ENCODE results near the gene CTNNBIP1. TPM values are rescaled to one million over a fixed set of nuclear protein-coding genes. Genes with fewer than 3 reads are reported as not detected.
A peak's percentile ranks its signal among the peaks of the same experiment; 100 is the strongest.

CTNNBIP1 gene
- total and polyA plus RNA-seq, 9 of the 15 experiments (the other 6 are each of a cell fraction or from before 2014, with no cell fraction given) = 0.65 to 29.2 (median 14.7) TPM

DNA sequence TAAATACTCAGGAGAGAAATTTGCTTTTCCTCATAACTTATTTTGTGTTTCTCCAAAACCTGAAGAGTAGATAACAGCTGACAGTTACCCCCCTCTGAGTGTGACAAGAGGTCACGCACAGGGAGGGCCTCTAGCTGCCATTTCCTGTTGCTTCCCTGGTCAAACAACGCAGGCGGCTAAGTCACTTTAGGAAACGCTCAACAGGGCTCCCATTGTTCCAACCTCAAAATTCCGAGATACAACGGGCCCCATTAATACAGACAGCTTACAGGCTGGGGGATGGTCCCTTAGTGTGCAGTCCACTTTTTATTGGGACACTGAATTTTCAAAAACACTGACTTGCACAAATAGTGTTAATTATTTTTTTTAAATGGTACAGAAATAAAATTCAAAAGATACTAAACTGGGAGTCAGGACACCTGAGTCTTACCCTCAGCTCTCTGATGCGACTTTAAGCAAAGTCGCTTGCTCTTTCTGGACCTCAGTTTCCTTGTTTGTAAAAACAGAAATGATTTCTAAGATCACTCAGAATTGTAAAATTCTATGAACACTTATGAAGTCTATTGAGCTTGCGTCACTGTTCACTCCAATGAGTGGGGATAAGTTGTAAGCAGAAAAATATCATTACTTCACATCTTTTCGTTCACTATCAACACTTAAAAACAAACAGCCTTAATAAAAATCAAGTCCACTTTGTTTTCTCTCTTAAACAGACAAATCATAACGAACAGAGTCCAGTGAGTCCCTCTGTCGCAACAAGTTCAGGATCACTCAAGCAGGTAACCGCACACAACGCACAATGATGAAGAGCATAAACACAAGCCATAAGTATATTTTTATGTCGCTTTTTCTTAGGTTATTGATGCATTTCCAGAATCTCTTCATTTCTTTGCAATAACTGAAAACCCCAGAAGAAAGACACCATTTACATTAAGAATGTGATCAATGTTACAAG is 19.6 kb upstream of the CTNNBIP1 start (continued):
- TF ChIP-seq, protein P1, sequence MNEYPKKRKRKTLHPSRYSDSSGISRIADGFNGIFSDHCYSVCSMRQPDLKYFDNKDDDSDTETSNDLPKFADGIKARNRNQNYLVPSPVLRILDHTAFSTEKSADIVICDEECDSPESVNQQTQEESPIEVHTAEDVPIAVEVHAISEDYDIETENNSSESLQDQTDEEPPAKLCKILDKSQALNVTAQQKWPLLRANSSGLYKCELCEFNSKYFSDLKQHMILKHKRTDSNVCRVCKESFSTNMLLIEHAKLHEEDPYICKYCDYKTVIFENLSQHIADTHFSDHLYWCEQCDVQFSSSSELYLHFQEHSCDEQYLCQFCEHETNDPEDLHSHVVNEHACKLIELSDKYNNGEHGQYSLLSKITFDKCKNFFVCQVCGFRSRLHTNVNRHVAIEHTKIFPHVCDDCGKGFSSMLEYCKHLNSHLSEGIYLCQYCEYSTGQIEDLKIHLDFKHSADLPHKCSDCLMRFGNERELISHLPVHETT (CRISPR knock-in tag; conservative IDR thresholded peaks at IDR 0.05 in 1 of 2, IDR thresholded peaks at IDR 0.05 in 1 of 2) = peak in 1 of 2 experiments; percentile 92; a peak in 2 of 4 replicates
- TF ChIP-seq, protein P2, sequence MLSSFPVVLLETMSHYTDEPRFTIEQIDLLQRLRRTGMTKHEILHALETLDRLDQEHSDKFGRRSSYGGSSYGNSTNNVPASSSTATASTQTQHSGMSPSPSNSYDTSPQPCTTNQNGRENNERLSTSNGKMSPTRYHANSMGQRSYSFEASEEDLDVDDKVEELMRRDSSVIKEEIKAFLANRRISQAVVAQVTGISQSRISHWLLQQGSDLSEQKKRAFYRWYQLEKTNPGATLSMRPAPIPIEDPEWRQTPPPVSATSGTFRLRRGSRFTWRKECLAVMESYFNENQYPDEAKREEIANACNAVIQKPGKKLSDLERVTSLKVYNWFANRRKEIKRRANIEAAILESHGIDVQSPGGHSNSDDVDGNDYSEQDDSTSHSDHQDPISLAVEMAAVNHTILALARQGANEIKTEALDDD (IDR thresholded peaks at IDR 0.05) = peak; percentile 58
- no peak for TF ChIP-seq FOXJ2 (tag; IDR thresholded peaks at IDR 0.05)
- TF ChIP-seq, protein P3, sequence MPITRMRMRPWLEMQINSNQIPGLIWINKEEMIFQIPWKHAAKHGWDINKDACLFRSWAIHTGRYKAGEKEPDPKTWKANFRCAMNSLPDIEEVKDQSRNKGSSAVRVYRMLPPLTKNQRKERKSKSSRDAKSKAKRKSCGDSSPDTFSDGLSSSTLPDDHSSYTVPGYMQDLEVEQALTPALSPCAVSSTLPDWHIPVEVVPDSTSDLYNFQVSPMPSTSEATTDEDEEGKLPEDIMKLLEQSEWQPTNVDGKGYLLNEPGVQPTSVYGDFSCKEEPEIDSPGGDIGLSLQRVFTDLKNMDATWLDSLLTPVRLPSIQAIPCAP (CRISPR knock-in tag; IDR thresholded peaks at IDR 0.05; ENCODE audit: borderline replicate concordance) = no peak
- no peak for TF ChIP-seq KLF1 (tag; IDR thresholded peaks at IDR 0.05)
- TF ChIP-seq ILK (tag; IDR thresholded peaks at IDR 0.05; ENCODE audit: borderline replicate concordance, low read depth) = no peak
- peak; percentile 47 for TF ChIP-seq CBFA2T3 (IDR thresholded peaks at IDR 0.05)
- no peak; the same call in 1 of the 2 replicates for TF ChIP-seq HDAC2 (IDR thresholded peaks at IDR 0.05)
- no peak for TF ChIP-seq TCF7L2 (IDR thresholded peaks at IDR 0.05; ENCODE audit: low read depth, low read length)
- TF ChIP-seq NR4A1 (CRISPR knock-in tag; IDR thresholded peaks at IDR 0.05) = no peak
- peak; percentile 81 for TF ChIP-seq NR4A1 (tag; IDR thresholded peaks at IDR 0.05)
- TF ChIP-seq GATAD2B (IDR thresholded peaks at IDR 0.05; ENCODE audit: borderline replicate concordance) = no peak
- TF ChIP-seq YY1 (IDR thresholded peaks at IDR 0.05; ENCODE audit: borderline replicate concordance in 1 of 3, control insufficient read depth in 1 of 3, extremely low read depth in 1 of 3, insufficient read depth in 3 of 3, insufficient read length in 1 of 3, insufficient replicate concordance in 2 of 3, low read depth in 1 of 3, low read length in 2 of 3) = peak in 2 of 3 experiments; percentile 36 to 93
- TF ChIP-seq, protein P4, sequence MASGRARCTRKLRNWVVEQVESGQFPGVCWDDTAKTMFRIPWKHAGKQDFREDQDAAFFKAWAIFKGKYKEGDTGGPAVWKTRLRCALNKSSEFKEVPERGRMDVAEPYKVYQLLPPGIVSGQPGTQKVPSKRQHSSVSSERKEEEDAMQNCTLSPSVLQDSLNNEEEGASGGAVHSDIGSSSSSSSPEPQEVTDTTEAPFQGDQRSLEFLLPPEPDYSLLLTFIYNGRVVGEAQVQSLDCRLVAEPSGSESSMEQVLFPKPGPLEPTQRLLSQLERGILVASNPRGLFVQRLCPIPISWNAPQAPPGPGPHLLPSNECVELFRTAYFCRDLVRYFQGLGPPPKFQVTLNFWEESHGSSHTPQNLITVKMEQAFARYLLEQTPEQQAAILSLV (tag; IDR thresholded peaks at IDR 0.05) = no peak
- TF ChIP-seq ZNF175 (CRISPR knock-in tag; IDR thresholded peaks at IDR 0.05; ENCODE audit: low read depth) = peak; percentile 92
- no peak for TF ChIP-seq ZNF699 (CRISPR knock-in tag; IDR thresholded peaks at IDR 0.05; ENCODE audit: insufficient replicate concordance)
- peak; percentile 82; the same call in 1 of the 2 replicates for TF ChIP-seq ZNF583 (CRISPR knock-in tag; IDR thresholded peaks at IDR 0.05)
